T-helper 2 cell treated with Interferon-gamma antibody and Interleukin-4, amounts not matched to agents 5 μg/mL and 100 μg/mL, for 36 hours (primary cell): ENCODE measurements around the gene FERMT1.
"Not testable (repeated sequence)": the region's sequence is repeated elsewhere in the genome, so short reads cannot be mapped to it uniquely, and the experiment has no call there.

Experiments
- DNase-seq: peaks from one replicate; pipeline ENCODE4 v3.0.0; 2021; ENCODE audit warnings: low spot score
- H3K27ac Mint-ChIP-seq: one replicate; pipeline ENCODE4 v1.8.0; 2021; ENCODE audit warnings: mild to moderate bottlenecking, mixed read lengths
- H3K27me3 Mint-ChIP-seq: one replicate; pipeline ENCODE4 v1.8.0; 2021; ENCODE audit warnings: low read depth, mixed read lengths
- H3K36me3 Mint-ChIP-seq: one replicate; pipeline ENCODE4 v1.8.0; 2021; ENCODE audit warnings: low read depth, mixed read lengths
- H3K4me1 Mint-ChIP-seq: one replicate; pipeline ENCODE4 v1.8.0; 2021; ENCODE audit warnings: low read depth, mixed read lengths
- H3K4me3 Mint-ChIP-seq: one replicate; pipeline ENCODE4 v1.8.0; 2022; ENCODE audit warnings: mild to moderate bottlenecking, moderate library complexity, mixed read lengths
- H3K9me3 Mint-ChIP-seq: one replicate; pipeline ENCODE4 v1.8.0; 2021; ENCODE audit warnings: mixed read lengths

FERMT1 gene

DNA sequence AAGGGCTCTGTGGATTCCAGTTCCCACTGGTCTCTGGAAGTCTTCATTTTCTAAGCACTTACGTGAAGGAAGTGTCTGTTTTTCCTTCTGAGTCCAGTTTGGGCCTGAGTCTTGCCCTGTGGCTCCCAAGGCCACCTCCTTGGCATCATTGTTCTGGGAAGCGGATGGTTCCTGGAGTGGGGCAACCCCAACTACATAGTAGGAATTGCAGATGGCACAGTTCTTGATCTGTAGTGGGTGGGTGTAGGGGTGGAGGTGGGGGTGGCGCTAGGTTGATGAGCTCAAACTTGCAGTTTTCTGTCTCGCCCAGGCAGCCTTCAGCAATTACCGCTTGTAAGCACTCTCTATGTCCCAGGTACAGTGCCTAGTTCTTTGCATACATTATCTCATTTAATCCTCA lies 7.2 kb upstream of the FERMT1 start:
- Mint-ChIP-seq H3K36me3 (no peaks in the 10 kb centered on the region), H3K9me3 (no peaks in the 10 kb centered on the region), H3K27ac (no peak overlapping the region), H3K4me3 (no peak overlapping the region), H3K27me3 (peaks cover 4% of the 10 kb centered on the region), H3K4me1 (no peaks in the 10 kb centered on the region)
- DNase-seq: no peak

DNA sequence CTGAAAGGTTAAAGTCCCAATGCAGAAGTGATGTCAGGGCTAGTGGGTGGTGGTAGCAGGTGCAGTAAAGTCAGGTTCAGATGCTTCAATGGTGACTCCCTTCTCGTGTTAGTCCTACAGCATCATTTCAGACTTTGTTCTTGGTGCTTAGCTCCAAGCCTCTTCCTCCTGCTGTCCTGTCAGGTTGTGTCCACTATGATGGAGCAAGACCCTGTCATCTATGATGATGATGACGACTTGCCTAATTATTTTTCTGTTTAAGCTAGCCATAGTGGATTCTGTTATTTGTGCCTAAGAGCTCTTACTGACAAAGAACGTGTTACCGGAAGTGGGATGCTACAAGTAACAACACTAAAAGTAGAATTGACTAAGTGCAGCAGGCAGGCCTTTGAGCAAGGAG lies 5.0 kb upstream of the FERMT1 start:
- H3K9me3 Mint-ChIP-seq: no peaks in the 10 kb centered on the region
- peaks cover 4% of the 10 kb centered on the region for H3K4me1 Mint-ChIP-seq
- no peak for DNase-seq
- H3K36me3 Mint-ChIP-seq: no peaks in the 10 kb centered on the region
- H3K27ac Mint-ChIP-seq: no peak overlapping the region
- H3K27me3 Mint-ChIP-seq: peaks cover 21% of the 10 kb centered on the region
- H3K4me3 Mint-ChIP-seq: no peak overlapping the region

DNA sequence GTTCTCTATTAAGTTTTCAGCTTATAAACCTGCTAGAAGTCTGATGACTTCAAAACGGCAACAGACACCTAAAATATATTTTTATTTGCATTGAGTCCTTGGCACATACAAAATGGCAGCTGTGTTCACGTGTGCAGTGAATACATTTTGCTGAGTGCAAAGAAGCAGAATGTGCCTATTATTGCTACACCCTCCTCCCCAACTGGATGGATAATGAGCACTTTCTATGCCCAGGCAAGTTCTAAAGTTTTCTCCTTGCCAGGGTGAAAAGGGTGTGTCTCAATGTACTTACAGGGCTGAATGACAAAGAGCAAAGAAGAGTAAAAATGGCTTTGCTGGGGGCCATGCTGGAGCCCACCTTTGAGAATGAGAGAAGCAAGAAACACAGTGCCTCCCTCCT lies 4.0 kb upstream of the FERMT1 start:
- H3K36me3 Mint-ChIP-seq: no peaks in the 10 kb centered on the region
- no peaks in the 10 kb centered on the region for H3K9me3 Mint-ChIP-seq
- no peak for DNase-seq
- no peak overlapping the region for H3K4me3 Mint-ChIP-seq
- H3K27me3 Mint-ChIP-seq: peaks cover 27% of the 10 kb centered on the region
- H3K4me1 Mint-ChIP-seq: peaks cover 9% of the 10 kb centered on the region
- no peak overlapping the region for H3K27ac Mint-ChIP-seq

DNA sequence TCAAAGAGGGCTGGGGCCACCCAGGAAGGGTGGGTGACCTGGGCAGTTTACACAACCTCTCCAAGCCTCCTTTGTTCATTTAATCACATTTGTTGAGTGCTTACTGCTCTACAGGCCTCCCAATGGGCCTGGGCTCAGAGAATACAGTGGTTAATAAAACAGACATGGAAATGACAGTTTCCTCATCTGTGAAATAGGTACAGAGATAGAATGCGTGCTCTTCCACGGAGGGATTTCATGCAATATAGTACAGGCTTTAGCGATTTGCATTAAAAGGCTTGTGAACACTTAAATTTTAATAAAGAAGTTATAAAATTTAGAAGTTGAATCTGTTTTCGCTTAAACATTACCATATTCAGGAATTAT lies 802 bp upstream of the FERMT1 start:
- H3K4me1 Mint-ChIP-seq: peaks cover 9% of the 10 kb centered on the region
- H3K27ac Mint-ChIP-seq: no peak overlapping the region
- peak overlapping the region; percentile 61 for H3K4me3 Mint-ChIP-seq
- H3K27me3 Mint-ChIP-seq: peaks cover 36% of the 10 kb centered on the region
- no peaks in the 10 kb centered on the region for H3K36me3 Mint-ChIP-seq
- no peak for DNase-seq
- no peaks in the 10 kb centered on the region for H3K9me3 Mint-ChIP-seq

DNA sequence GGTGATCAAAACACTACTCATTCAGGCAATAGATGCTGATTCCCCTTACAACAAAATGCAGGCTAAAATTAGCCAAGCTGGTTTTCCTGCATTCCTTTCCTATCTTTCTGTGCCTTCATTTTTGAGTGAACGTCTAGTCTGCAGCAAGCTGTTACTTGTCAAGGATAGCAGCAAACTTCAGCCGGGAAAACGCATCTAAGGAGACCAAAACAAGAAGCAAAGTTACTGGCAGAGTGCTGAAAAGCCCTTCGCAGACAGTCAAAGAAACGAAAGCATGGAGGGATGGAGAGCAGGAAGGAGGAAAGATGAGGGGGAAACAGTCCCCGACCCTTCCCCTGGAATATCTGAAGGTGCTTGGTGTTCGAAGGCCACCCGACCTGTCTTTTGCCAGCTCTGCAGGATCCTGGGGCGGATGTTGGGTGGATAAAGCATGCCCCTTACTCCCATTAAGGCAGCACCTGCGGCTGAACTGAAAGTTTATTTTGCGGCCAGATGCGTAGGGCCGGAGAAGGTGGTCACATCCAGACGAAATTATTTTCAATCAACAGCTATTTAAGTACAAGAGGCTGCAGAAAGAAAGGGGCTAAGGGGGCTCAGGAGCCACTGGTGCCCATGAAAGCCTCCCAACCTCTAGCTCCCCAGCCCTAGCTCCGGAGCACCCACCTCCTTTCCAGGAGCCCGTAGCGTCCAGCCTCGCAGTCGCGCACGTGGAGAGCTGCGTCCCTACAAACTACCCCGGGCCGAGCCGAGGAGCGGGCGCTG lies 538 bp downstream of the FERMT1 start:
- H3K27ac Mint-ChIP-seq: no peak overlapping the region
- no peaks in the 10 kb centered on the region for H3K36me3 Mint-ChIP-seq
- H3K27me3 Mint-ChIP-seq: peaks cover 36% of the 10 kb centered on the region
- peaks cover 9% of the 10 kb centered on the region for H3K4me1 Mint-ChIP-seq
- DNase-seq: no peak
- H3K4me3 Mint-ChIP-seq: peak overlapping the region; percentile 15
- no peaks in the 10 kb centered on the region for H3K9me3 Mint-ChIP-seq

DNA sequence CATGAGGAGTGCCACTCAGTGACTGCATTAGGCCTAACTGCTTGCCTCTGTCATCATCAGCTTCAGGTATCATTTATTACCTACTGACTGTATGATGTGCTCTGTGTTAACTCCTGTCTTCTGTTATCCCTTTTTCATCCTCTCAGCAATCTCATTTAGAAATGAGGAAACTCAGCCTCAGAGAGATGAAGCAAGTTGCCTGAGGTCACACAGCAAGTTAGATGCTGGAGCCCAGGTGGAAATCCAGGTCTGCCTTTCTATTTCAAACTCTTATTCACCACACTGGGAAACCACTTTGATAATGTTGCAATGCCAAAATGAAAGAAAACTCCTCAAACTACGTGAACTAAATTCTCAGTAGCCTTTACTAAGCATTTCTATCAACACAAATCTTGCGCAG lies 1.3 kb downstream of the FERMT1 start:
- no peak overlapping the region for H3K27ac Mint-ChIP-seq
- no peaks in the 10 kb centered on the region for H3K9me3 Mint-ChIP-seq
- no peaks in the 10 kb centered on the region for H3K36me3 Mint-ChIP-seq
- DNase-seq: no peak
- H3K4me3 Mint-ChIP-seq: no peak overlapping the region
- peaks cover 9% of the 10 kb centered on the region for H3K4me1 Mint-ChIP-seq
- peaks cover 36% of the 10 kb centered on the region for H3K27me3 Mint-ChIP-seq

DNA sequence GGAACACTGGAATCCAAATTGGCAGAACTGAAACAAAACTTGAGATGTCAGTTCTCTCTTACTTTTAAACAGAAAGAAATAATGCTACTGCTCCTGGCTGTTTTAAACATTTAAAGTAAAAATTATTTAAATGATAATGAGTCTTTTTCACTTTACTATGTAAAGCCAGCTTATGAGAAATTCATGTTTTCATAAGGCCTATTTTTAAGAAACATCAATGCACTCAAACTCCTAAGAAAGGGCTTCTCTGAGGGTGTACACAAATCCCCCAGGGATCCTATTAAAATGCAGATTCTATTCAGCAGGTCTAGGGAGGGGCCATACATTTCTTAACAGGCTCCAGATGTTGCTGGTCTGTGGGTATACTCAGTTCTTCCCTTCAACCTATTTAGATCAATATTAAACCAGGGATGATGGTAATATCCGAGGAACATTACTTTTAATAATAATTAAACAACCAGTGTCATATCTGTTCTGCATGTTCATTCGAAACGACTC lies 2.3 kb downstream of the FERMT1 start:
- peaks cover 9% of the 10 kb centered on the region for H3K4me1 Mint-ChIP-seq
- H3K27me3 Mint-ChIP-seq: peaks cover 36% of the 10 kb centered on the region
- no peak overlapping the region for H3K27ac Mint-ChIP-seq
- no peaks in the 10 kb centered on the region for H3K9me3 Mint-ChIP-seq
- no peak for DNase-seq
- no peaks in the 10 kb centered on the region for H3K36me3 Mint-ChIP-seq
- H3K4me3 Mint-ChIP-seq: no peak overlapping the region

DNA sequence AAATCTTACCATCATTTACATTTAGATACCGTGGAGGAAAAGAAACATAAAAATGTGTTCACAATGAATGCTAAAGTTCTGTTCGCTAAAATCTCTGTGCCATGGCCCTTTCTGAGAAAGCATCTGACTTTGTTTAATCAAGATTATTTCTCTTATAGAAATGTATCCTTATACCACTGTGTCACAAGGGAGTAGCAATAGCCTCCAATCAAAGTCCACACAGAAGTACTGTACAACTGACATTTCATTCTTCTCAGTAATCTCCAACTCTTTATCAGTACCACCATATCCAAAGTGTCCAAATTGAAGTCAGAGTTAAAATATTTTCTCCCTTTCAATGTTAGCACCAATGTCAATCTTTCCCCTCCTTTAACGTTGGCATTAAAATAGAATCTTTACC lies 6.1 kb downstream of the FERMT1 start:
- Mint-ChIP-seq H3K4me3 (no peak overlapping the region), H3K27me3 (peaks cover 11% of the 10 kb centered on the region), H3K4me1 (no peaks in the 10 kb centered on the region), H3K36me3 (no peaks in the 10 kb centered on the region), H3K9me3 (peaks cover 16% of the 10 kb centered on the region), H3K27ac (no peak overlapping the region)
- DNase-seq: no peak

DNA sequence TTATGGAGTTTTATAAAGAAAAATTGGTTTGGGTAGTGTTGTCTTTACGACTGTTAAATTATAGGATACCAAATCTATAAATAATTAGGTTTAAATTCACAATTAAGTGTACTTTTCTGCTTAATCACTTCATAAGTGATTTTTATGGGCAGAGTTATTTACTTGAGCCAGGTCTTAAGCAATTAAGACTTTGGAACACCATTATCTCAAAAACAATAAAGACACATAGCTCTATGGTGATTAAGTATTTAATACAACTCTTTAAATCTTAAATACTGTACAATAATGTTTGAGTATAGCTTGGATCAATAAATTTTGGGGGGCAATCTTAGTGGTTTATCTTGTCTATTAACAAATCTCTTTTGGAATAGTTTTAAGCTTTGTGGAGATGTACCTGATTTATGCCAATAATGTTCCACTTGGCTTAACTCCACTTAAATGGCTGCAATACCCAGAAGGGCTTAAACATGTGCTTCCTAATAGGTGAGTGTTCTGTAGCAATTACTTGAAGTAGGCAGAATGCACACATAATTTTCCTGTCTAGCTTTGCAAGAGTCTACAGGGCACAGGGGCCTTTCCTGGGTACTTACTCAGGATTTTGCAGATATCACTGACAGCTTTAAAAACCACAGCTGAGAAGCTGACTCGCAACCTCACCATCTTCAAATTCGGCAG lies 7.5 kb downstream of the FERMT1 start:
- H3K27me3 Mint-ChIP-seq: no peaks in the 10 kb centered on the region
- no peak for DNase-seq
- no peaks in the 10 kb centered on the region for H3K4me1 Mint-ChIP-seq
- H3K9me3 Mint-ChIP-seq: peaks cover 16% of the 10 kb centered on the region
- no peaks in the 10 kb centered on the region for H3K36me3 Mint-ChIP-seq
- H3K27ac Mint-ChIP-seq: no peak overlapping the region
- no peak overlapping the region for H3K4me3 Mint-ChIP-seq

DNA sequence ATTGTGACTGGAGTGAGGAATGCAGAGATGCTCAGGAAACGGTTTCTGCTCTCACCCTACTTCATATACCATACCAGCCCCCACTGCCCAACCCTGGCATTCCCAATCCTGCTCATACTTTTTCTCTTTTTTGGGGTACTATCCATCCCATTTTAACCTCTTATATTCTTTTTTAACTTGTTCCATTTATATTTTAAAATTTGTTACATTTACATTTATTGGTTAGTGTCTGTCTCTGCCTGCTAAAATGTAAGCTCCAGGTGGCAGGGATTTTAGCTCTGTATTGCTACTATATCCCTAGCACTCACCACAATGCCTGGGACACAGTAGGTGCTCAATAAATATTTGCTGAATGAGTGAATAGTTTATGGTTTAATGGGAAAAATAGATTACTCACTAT lies 8.1 kb downstream of the FERMT1 start:
- no peak for DNase-seq

DNA sequence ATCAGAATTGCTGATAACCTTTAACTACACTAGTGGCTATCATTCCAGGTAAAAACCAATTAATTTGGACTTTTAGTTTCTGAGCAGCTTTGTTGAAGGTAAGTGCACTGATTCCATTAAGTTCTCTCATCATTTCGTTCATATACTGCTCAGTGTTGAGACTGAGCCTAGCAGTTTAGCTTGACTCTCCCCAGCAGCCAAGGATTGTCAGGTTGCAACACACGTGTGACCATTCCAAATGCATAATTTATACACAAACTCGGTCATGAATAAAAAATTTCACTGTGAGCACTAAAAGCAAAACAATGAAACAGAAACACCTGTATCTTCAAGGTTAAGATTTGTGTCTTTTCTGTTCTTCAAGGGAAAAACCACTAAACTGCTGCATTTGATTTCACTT lies 8.9 kb downstream of the FERMT1 start:
- DNase-seq: no peak
- H3K27me3 Mint-ChIP-seq: no peaks in the 10 kb centered on the region
- H3K4me1 Mint-ChIP-seq: no peaks in the 10 kb centered on the region
- H3K36me3 Mint-ChIP-seq: no peaks in the 10 kb centered on the region
- H3K27ac Mint-ChIP-seq: no peak overlapping the region
- H3K4me3 Mint-ChIP-seq: no peak overlapping the region
- H3K9me3 Mint-ChIP-seq: peaks cover 16% of the 10 kb centered on the region

More for the DNA sequence above, 8.1 kb downstream of the FERMT1 start:
- Mint-ChIP-seq H3K4me1 (no peaks in the 10 kb centered on the region), H3K9me3 (peaks cover 16% of the 10 kb centered on the region), H3K4me3 (no peak overlapping the region), H3K27me3 (no peaks in the 10 kb centered on the region), H3K27ac (no peak overlapping the region), H3K36me3 (no peaks in the 10 kb centered on the region)

DNA sequence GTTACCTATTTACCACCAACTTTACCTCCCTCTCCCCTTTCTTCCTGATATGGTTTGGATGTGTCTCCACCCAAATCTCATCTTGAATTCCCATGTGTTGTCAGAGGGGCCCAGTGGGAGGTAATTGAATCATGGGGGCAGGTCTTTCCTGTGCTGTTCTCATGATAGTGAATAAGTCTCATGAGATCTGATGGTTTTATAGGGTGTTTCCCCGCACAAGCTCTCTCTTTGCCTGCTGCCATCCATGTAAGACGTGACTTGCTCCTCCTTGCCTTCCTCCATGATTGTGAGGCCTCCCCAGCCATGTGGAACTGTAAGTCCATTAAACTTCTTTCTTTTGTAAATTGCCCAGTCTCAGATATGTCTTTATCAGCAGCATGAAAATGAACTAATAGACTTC lies 9.9 kb downstream of the FERMT1 start:
- not testable (repeated sequence) for H3K36me3 Mint-ChIP-seq, H3K4me3 Mint-ChIP-seq, H3K27me3 Mint-ChIP-seq, DNase-seq, H3K27ac Mint-ChIP-seq, H3K4me1 Mint-ChIP-seq
- peaks cover 16% of the 10 kb centered on the region for H3K9me3 Mint-ChIP-seq

DNA sequence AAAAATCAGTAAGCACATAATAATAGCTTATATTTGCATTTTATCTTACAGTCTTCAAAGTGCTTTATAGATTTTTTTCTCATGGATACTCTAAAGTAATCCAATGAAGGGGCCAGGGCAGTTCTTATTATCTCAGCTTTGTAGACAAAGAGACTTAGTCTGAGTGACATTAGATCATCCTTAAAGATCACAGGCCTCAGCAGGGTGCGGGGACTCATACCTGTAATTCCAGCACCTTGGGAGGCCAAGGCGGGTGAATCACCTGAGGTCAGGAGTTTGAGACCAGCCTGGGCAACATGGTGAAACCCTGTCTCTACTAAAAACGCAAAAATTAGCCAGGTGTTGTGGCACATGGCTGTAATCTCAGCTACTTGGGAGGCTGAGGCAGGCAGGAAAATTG lies 14.5 kb downstream of the FERMT1 start:
- Mint-ChIP-seq H3K4me1 (no peaks in the 10 kb centered on the region), H3K27ac (no peak overlapping the region), H3K4me3 (no peak overlapping the region), H3K27me3 (no peaks in the 10 kb centered on the region), H3K36me3 (no peaks in the 10 kb centered on the region), H3K9me3 (peaks cover 5% of the 10 kb centered on the region)
- DNase-seq: no peak

DNA sequence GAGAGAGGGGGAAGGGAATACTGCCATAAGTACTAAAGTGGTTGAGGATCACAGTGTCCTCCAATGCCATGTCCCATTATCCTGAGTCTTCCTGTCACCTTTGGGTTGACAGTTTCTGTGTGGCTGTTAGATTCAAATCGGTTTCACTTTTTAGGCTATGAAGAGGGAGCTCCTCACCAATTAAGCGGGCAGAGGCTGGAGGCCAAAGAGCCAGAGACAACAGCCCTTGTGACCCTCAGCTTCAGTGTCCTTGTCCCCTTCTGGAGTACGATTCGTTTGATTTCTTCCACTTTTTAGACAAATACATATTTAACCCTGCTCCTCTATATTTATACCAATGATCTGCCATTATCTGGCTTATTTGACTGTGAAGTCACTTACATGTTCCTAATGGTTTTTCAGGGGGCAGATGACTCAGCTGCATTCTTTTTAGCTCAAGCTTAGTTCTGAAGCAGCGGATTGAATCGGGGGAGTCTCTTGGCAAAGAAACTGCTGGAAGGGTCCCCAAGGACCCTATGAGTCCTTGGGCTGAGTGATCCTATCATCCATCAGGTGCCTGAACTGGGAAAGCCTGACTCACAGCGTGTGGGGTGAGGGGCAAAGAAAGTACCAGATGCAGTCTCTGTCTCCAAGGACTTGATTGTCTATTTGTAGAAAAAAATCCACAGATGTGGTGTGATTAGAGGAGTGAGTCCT lies 18.2 kb downstream of the FERMT1 start:
- Mint-ChIP-seq H3K27me3 (no peaks in the 10 kb centered on the region), H3K36me3 (no peaks in the 10 kb centered on the region), H3K9me3 (no peaks in the 10 kb centered on the region), H3K4me1 (no peaks in the 10 kb centered on the region), H3K27ac (no peak overlapping the region), H3K4me3 (no peak overlapping the region)
- DNase-seq: no peak
